Lung microvascular endothelial cell (primary cell): ENCODE data around the gene MSX1. TPM values are rescaled to one million over a fixed set of nuclear protein-coding genes. Genes with fewer than 3 reads are reported as not detected.

ENCODE experiments used
- DNase-seq, 2 donors: peaks; one replicate each; pipeline versions ENCODE4 v3.0.0 to v3.0.0-alpha.2; 2010; ENCODE audit warnings: low read depth in 2 of 2
- total RNA-seq: library from RNA; depleted of rRNA; stranded (reverse); fragments of >200 nt; gene quantifications from 2 replicates; pipeline ENCODE4 v1.2.1, GENCODE V29; 2014

Gene MSX1
- total RNA-seq, 1 donor from 2014 or later: 0.40 TPM

DNA sequence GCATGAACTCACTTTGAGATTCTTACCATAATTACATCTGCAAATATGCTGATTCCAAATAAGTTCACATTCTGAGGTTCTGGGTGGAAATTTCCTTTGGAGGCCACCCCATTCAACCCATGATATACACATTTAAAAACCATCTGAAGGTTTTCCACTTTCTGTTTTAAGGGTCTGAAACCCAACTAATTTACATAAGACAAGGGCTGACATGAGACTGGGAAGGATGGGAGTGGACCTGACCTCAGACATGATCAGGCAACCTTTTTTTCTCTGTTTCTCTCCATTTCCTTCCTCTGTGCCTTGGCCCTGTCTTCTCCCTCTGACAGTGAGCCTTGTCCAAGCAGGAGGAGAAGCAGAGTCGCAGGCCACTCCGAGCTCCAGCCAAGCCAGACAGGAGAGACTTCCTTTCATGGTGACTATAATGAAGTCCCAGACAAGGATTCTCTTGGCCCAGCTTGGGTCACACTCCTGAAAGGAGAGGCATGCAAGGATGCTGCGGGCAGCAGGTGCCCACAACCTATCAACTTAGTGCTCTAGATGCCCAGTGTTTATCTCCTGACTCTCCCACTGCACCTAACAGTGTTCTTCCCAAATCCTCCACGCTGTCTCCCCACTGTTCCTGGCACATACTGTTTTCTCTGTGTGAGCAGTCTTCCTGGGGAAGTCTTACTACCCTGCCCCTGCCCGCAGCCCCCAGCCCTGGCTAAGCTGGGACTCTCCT lies 39.9 kb downstream of the MSX1 start:
- DNase-seq: no peak

- DNase-seq: no peak
Observed at GRCh38 chr4:4901877-4902276, 42.4 kb downstream of the MSX1 start.

DNA sequence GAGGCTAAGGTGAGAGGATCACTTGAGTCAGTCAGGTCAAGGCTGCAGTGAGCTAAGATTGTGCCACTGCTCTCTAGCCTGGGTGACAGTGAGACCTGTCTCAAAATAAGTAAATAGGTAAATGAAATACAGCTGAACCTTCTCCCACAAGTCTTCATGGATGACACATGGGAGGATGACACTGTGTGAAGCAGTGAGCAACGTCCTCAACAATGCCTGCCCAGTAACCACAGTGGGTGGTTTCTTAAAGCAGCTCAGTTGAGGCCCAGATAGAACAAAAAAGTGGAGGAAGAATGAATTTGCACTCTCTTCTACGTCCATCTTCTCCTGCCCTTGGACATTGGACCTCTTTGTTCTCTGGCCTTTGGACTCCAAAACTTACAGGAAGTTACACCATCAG lies 52.7 kb downstream of the MSX1 start:
- DNase-seq: no peak

DNA sequence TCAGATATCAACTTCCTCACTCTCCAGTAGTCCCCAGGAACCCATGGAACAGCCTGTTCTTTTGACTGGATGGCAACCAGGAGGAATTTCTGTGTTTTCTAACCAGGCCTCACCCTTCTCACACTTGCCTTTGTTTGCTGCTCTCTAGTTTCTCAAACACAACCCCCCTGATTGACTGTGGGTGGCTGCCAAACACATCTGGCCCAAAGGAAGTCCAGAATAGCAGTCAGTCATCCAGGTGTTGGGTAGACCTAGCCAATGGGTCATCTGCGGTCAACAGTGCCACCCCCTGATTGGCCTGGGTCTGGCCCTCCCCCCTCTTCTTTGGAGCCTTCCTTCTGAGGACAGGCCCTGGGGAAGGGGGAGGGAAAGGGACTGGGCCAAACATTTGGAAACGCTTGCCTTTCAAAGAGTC lies 53.7 kb downstream of the MSX1 start:
- no peak for DNase-seq

Other genes with a start within 250 kb of the MSX1 start
- 4.6 and 17.0 TPM in 2 replicates for gene CYTL1, start 159.8 kb downstream of the MSX1 start, total RNA-seq
- gene STK32B, start 191.8 kb downstream of the MSX1 start, total RNA-seq: 13.1 and 17.9 TPM in 2 replicates